NOMO-1 treated with DMSO at 0.1 percent for 48 hours (cell line): ENCODE results near the gene LDLRAD4.

Experiments
- DNase-seq: peaks from one replicate; lab custom pipeline; 2025; ENCODE audit not compliant: unreplicated experiment; lab: John Stamatoyannopoulos, UW

The LDLRAD4 gene

GRCh38 chr18:13366962-13367892, 148.7 kb downstream of the LDLRAD4 start:
- no peak for DNase-seq

DNA sequence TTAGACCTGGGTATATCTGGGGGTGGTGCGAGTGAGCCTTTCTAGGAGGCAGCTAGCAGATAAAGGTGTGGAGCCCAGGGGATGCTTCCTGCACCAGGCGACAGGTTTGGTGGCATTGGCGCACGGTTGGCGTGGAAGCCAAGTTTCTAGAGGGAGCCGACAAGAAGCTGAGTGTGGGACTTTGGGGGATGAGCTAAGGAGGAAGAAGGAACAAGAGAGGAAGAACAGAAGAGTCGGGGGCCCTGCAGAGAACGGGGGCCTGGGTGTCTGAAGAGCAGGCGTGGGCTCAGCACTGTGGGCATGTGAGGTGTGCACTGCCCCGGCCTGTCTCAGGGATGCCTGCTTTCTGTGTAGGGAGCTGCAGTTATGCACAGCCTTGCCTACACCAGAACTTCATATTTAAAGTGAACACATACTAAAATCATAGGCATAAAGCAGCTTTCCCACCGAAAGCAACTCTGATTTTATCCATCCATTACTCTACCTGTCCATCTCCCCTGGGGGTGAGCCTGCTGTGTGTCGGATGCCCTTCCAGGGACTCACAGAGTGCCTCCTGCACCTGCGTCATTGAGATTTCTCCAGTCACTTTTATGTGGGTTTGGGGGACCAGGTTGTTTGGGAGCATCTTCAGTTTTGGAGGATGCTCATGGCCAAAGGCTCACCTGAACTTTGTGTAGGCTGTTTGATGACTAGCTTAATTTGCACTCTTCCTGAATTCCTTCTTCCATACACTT, 149.7 kb downstream of the LDLRAD4 start:
- DNase-seq: no peak

GRCh38 chr18:13369353-13369752, 150.8 kb downstream of the LDLRAD4 start:
- DNase-seq: no peak

DNA sequence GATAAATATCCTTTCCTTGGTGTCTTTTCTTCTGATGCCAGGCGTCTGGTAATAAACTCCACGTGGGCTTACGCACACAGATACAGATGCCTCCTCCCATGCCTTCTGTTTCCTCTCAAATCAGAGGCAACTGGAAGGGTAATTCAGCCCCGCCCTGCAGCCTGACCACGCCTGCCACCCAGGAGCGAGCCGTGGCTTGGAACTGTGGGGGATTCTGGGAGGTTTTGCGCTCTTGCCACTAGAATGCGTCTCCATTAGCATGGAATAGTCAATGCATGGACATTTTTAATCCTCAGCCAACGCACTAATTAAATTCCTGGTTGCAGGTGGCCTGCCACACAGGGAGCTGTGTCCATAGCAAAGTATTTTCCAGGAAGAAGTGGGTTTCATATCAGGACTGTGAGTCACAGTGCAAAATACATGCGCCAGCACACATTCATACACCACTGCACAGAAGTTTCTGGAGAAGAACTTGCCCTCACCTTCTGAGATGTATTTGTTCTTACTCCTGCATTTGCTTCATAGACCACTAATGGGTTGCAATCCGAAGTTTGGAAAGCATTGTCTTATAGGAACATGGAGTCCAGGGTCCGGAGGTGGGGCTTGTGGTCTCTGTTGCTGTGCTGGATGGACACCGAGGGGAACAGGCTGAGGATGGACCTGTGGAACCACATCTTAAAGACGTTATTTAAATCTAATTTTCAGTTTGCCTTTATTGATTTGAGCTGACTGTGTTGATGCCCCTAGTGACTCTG, 151.4 kb downstream of the LDLRAD4 start:
- DNase-seq: no peak

DNA sequence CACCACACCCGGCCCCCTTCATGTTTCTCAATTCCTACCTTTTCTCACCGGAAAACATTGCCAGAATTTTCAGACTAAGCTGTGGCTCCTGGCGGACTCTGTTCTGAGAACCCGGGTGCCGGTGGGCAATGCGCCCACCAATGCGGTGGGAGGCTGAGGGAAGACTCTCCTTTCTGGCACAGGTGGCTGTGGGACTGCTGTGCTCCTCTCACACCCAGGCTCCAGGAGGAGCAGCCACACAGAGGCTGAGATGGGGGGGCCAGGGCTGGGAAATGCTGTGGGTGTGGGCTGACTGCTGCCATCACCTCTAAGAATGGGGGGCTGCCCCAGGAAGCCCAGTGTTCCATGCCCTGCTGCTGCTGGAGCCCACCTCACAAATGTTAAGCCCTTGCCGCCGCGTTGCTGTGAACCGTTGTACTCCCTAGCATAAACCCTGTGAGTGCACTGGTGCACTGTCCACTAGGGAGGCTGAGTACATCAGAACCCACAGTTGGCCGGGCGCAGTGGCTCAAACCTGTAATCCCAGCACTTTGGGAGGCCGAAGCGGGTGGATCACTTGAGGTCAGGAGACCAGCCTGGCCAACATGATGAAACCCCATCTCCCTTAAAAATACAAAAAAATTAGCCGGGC, 152.6 kb downstream of the LDLRAD4 start:
- DNase-seq: no peak

GRCh38 chr18:13371689-13372418, 153.3 kb downstream of the LDLRAD4 start:
- peak; percentile 24 for DNase-seq

- no peak for DNase-seq
Observed at GRCh38 chr18:13372531-13372951, 154.0 kb downstream of the LDLRAD4 start.

- no peak for DNase-seq
Observed at GRCh38 chr18:13374096-13374467, 155.5 kb downstream of the LDLRAD4 start.

GRCh38 chr18:13374468-13375301, 156.1 kb downstream of the LDLRAD4 start:
- DNase-seq: no peak

DNA sequence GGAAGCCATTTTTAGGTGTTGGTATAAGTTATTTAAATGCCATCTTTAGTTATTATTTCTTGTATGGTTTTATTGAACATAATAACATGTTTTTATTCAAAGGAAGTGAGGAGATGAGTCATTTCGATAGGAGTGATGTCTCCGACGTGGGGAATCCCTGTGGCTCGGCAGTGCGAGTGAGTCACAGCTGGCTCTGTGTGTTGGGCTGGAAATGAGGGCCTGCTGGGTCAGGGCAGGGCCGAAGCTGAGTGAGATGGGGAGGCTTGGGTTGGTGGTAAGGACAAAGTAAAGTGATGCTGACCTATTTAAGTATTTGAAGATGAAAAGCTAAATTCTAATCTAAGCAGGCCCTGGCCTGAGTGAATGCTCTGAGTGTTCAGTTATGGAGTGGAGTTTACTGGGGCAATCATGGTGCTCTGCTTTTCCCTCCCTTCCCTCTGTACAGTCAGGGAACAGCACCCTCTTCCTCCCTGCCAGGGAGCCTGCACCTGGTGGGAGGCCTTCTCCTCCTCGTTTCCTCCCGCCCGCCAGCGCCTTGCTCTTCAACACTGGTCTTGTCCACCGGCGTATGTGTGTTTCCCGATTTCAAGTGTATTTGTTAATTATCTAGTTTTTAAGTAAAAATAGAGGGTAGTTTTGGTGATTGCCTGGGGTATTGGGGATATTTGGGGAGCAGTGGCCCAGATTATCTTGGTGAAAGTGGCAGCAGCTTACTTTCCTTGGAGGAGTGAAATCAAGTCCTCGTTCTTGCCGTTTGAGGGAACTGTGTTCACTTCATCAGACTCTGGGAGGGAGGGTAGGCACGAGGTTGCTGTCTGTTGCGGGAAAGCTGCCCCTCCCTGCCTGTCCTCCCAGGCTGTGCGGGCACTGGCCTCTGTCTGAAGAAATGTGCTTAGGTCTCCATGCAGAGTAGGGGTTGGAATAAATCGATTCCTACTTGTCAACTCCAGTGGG, 157.0 kb downstream of the LDLRAD4 start:
- no peak for DNase-seq

- DNase-seq: no peak
Observed at GRCh38 chr18:13376298-13376840, 157.8 kb downstream of the LDLRAD4 start.

GRCh38 chr18:13376841-13377351, 158.3 kb downstream of the LDLRAD4 start:
- DNase-seq: no peak

DNA sequence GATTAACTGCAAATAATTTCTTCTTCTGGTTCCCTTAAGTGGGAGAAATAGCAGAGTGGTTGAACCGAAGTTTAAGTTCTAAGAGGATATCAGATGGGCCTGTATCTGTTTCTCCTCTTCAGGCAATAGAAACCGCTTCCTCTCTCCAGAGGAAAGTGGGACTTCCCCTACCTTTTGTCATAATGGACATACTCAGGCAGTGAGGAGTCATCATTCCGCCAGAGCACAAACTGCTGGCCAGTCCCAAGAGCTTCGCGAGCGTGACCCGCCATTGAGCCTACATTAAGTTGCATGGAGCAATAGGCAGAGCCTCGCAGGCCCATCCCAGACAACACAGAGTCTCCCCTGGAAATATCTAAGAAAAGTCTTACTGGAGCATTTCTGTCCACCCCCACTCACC, 158.9 kb downstream of the LDLRAD4 start:
- DNase-seq: peak; percentile 24

DNA sequence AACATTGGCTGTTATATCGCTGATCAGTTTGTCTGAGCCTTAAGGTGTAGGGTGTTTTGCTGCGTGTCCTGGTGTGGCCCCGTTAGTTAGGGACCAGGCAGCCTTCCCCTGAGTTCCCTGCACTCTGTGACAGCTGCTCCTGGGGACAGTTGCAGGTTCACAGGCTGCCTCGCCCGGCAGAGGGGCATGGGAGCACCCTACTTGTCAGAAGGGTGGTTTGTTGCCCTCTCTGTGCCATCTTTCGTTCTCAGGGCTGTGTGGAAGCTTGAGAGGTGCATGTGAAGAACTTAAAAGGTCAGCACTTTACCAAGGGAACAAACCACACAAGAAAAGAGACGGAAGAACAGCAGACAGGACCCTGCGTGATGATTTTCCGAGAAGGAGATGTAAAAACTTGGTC, 159.6 kb downstream of the LDLRAD4 start:
- no peak for DNase-seq

GRCh38 chr18:13379062-13379865, 160.7 kb downstream of the LDLRAD4 start:
- DNase-seq: no peak

DNA sequence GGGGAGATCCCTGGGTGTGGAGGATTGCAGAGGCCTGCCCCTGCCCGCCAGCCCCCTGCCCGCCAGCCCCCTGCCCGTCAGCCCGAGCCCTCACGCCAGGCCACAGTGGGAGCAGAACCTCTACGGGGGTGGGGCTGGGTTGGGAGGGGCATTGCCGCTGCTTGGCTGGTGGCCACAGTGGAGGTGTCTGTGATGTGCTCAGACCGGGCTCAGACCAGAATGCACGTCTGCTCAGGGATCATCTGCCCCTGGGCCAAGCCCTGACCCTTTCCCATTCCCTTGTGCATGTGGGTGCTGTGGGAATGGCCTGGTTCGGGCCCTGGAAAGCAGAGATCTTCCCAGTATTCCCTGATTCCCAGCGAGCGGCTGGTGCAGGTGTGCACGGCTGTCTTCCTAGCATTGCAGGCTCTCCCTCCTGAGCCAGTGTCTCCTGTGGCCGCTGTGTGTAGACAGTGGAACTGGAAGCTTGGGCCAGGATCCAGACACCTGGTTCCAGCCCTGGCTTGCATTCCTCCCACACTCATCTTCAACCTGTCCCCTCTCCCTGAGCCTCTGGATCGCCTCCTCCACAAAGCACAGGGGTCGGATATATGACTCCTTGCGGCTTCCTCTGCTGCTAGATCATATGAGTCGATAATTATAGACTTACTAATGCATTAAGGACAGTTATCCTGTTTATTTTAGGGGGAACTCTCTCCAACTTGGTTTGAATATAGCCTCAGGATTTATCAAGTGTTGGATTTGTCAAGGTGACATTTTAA, 161.6 kb downstream of the LDLRAD4 start:
- no peak for DNase-seq
